CD1c-positive myeloid dendritic cell (primary cell): Measurements from ENCODE around the gene AP1S2.
"Not testable (repeated sequence)": the region's sequence is repeated elsewhere in the genome, so short reads cannot be mapped to it uniquely, and the experiment has no call there.

Experiments
- DNase-seq: peaks from one replicate; pipeline ENCODE4 v3.0.0-alpha.2; 2016; ENCODE audit errors: extremely low spot score

The AP1S2 gene

DNA sequence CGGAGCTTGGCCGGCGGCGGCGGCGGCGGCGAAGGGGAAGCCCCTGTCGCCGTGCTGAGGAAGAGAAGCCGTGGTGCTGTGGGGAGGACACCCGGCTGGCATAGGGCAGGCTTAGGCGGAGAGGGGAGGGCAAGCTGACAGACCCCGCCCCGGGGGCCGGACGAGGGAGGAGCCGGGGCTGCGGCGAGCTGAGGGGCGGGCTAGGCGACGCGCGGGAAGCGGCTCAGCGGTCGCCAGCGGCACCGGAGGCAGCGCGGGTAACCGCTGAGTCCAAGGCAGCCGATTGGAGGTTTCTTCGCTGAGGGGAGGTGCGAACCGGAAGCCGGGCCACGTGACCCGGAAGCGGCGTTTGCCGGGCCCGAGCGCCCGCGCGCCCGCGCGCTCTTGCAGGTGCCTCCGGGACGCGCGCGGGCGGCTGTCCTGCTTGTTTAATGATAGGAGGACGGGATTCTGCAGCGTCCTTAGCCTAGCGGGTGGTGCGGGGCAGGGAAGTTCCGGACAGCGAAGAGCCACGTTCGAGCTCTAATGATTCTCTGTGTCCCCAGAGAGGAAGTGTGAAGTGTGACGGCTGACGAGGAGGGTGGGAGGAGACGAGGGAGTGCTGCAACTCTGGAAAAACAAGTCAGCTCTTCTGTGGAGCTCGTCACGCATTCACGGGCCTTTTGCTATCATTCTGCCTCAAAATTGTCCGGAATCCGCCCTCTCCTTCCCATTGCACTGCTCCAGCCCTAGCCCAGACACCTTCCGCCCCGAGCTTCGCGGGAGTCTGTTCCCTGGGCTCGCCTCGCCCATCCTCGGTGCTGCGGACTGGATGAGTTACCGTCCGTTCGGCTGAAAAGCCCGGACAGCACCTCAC, at the start of gene AP1S2:
TSS of gene AP1S2 (minus strand) at position 102 of the 856 bp plus-strand sequence. CDS start 2,289 bp downstream, outside the sequence.
- DNase-seq: peak; percentile 94

DNA sequence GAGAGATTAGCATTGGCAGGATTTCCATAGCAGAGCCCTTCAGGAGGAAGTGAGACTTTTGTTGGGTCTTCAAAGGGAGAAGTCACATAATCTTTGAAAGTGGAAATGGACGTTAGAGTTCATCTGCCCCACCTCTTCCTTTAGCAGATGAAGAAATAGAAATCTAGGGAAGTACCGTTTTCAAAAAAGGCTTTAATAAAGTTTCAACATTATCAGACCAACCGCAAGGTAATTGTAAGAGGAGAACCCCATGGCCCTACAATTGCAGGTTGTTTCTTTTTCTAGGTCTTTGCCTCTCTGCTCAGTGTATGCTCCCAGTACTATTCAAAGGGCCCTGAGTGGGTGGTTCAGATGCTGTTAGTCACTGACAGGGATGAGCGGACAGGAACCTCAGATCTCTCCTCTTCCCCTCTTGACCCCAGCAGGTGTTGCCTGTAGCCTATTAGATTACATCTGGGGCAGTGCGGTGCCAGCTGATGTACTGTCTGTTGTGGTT, 48.6 kb upstream of the AP1S2 start:
- peak; percentile 78 for DNase-seq

DNA sequence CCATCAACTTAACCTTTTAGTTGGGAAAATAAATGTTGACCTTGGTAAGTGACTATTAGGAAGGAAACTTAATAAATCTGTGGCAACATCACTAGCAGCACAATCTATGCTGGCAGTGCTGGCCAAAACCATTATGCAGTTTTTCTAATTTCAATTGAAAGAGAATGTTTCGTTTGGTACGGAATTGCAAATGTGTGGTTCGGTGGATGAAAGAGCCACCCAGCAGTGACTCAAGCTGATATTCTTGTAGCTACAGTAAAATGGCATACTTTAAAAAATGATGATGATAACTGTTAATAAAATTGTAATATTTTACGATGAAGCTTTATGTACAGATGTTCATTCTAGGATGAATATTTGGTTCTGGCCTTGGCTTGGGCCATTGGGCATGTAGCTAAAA, 40.7 kb upstream of the AP1S2 start:
- no peak for DNase-seq

GRCh38 chrX:15894724-15895123, 40.1 kb upstream of the AP1S2 start:
- no peak for DNase-seq

- no peak for DNase-seq
These were observed 35.9 kb upstream of the AP1S2 start for GRCh38 chrX:15890463-15890862.

DNA sequence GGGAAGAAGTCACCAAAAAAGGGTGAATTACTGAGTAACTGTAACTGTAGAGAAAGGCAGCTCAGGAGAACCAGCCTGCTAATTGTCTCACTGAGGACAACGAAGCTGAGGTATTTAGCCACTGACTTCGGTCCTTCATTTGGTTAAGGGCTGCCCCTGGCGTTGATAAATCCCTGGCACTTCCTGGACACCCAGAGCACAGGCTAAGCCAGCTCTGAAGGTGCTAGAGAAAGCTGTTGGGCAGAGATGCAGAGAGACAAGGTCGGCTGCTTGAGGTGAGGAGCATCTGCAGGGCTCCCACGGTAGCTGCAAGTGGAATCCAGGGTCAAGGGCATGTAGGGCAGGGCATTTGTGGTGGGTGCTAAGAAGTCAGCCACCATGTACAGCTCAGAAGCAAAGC, 33.4 kb upstream of the AP1S2 start:
- no peak for DNase-seq

DNA sequence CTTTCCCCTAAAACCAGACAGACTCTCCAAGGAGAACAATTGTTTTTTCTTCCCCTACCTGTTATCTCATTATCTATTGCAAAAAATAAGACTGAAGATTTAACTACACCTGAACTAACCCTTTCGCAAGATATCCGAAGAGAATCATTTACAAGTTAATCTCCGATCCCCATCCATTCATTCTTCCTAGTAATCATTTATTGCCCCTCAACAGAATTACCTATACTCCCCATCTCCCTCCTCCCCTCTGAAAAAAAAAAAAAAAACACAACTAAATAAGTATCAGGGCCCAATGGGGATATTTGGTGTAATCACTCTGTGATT, 28.9 kb upstream of the AP1S2 start:
- DNase-seq: no peak

- peak; percentile 75 for DNase-seq
These were observed 28.3 kb upstream of the AP1S2 start for GRCh38 chrX:15882704-15883539.

DNA sequence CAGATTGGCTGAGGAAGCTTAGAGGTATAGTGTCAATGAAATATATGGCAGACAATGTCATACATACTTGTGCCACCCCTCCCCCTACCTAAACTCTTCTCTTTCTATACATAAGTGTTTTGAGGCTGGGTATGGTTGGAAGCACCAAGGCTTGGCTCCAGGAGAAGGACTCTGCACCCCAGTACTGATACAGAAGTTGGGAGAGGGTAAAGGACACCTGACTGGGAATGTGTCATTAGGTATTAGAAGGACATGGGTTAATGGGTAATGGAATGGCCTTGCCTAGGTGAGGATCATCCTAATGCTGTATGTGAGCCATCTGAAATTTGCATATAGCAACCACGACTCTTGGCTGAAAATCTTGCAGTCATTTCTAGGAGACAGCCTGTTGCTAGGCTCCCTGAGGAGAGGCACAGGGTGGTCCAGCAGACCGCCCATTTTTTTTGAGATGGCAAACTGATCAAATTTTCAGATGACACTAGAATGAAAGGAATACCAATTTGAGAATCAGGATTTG, 26.8 kb upstream of the AP1S2 start:
- DNase-seq: no peak

DNA sequence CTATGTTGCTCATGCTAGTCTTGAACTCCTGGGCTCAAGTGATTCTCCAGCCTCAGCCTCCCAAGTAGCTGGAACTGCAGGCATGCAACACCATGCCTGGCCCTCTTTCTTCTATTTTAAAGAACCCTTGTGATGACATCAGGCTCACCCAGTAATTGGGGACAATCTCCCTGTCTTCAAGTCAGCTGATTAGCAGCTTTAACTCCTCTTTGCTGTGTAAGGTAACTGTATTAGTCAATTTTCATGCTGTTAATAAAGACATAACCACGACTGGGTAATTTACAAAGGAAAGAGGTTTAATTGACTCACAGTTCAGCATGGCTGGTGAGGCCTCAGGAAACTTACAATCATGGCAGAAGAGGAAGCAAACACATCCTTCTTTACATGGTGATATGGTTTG, 23.3 kb upstream of the AP1S2 start:
- DNase-seq: not testable (repeated sequence)

GRCh38 chrX:15877380-15877779, 22.8 kb upstream of the AP1S2 start:
- DNase-seq: no peak

GRCh38 chrX:15874672-15875071, 20.1 kb upstream of the AP1S2 start:
- no peak for DNase-seq

DNA sequence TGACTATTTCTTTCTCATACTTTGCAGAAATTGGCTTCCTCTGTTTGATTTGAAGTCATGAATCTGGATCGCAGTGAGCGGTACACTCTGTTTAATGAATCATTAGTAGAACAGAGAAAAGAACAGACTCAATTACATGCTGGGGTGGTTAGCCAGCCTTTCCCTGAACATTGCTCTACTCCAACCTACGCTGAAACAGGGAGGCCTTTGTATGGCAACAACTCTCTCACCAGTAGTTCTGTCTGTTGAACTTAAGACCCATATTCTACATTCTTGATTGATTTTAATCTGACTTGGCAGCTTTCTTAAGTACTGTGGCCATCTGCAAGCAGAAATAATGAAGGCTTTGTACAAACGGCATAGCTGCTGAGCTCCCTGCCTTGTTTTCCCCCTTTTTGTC, 19.0 kb upstream of the AP1S2 start:
- DNase-seq: no peak

GRCh38 chrX:15870310-15870709, 15.7 kb upstream of the AP1S2 start:
- DNase-seq: no peak

DNA sequence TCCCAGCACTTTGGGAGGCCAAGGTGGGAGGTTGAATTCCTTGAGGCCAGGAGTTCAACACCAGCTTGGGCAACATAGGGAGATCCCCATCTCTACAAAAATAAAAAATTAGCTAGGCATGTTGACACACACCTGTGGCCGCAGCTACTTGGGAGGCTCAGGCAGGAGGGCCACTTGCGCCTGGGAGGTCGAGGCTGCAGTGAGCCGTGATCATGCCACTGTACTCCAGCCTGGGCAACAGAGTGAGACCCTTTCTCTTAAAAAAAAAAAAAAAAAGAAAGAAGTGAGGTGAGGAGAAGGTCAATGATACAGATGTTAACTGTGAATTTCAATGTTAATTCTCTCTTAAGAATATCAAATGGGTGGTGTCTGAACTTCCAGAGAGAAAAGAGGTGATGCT, 15.1 kb upstream of the AP1S2 start:
- DNase-seq: no peak

DNA sequence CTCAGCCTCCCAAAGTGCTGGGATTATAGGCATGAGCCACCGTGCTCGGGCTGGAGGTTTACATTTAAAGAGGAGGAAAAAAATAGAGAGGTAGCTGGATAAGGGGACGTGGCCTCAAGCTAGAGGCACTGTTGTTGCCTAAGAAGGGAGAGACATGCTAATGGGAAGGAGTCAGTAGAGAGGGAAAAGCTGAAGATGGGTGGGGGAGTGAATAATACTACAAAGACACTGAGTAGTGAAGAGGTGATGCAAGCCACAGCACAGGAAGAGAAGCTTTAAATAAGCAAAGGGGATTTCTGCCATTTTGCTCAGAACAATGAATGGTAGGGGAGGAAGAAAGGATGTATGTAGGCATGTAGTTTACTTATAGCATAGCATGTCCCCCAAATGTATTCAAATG, 11.5 kb upstream of the AP1S2 start:
- DNase-seq: no peak

GRCh38 chrX:15864629-15865028, 10.0 kb upstream of the AP1S2 start:
- DNase-seq: peak; percentile 1

- peak; percentile 37 for DNase-seq
These were observed 9.4 kb upstream of the AP1S2 start for GRCh38 chrX:15864023-15864422.

GRCh38 chrX:15860921-15861320, 6.3 kb upstream of the AP1S2 start:
- DNase-seq: peak; percentile 38

- DNase-seq: no peak
These were observed 3.4 kb upstream of the AP1S2 start for GRCh38 chrX:15858051-15858450.

- DNase-seq: no peak
These were observed 2.0 kb upstream of the AP1S2 start for GRCh38 chrX:15856636-15857035.

DNA sequence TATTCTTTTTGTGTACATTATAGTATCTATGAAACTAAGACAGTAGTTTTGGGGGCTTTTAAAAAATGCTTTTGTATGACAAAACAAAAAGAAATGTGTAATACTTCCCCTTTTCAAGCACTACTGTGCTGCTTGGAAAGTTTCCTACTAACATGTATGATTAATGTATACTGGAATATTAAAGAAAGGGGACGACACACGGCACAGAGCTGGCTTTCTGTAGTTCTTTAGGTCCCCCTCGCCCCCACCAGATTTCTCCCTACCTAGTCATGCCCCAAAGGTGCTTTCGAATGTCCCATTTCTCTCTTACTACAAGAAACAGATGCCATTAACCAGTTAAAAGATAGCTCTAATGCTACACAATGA, 1.6 kb upstream of the AP1S2 start:
- peak; percentile 39 for DNase-seq
